ENCODE measurements around the gene POC5. TPM values are rescaled to one million over a fixed set of nuclear protein-coding genes. Genes with fewer than 3 reads are reported as not detected.

The POC5 gene
- polyA plus RNA-seq, 2 of the 4 experiments (the other 2 are of a cell fraction) = 12.7 to 26.2 TPM

DNA sequence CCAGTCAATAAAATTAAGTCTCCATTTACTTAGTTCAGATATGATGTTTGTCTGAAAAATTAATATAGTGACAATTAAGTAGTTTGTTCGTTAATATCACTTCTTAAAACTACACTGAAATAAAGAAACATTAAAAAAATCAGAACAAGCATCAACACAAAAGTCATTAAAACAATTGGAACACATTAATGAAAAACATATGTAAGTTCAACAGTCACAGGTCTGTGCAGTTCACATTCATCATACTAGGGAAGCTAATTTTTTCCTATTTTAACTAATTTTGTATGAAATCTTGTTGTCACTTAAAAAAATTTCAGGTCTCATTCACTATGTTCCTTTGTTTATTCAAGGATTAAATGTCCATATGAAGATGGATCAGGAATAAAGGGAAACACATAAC, 22.5 kb downstream of the POC5 start:
- Histone ChIP-seq H3K9me3 (no peaks in the 10 kb centered on the region), H3K27ac (no peak overlapping the region), H3K4me1 (no peaks in the 10 kb centered on the region), H3K4me3 (no peak overlapping the region), H3K4me2 (no peak overlapping the region)
- ATAC-seq = no peak
- CTCF ChIA-PET = no interaction called here
- WGBS (ENCODE audit: missing lambda C conversion rate) = 84% methylated on average over 1 of the region's 1 CpG
- DNase-seq (ENCODE audit: low read depth in 1 of 2, low spot score in 1 of 2) = no peak
- TF ChIP-seq ZC3H11A (IDR thresholded peaks at IDR 0.05) (no peak), HOXB13 (CRISPR knock-in tag; IDR thresholded peaks at IDR 0.05; ENCODE audit: low read depth) (no peak), TP53 (CRISPR knock-in tag; IDR thresholded peaks at IDR 0.05) (no peak), MAFK (IDR thresholded peaks at IDR 0.05; ENCODE audit: partially characterized antibody) (no peak), FOSB (CRISPR knock-in tag; IDR thresholded peaks at IDR 0.05) (no peak), POLR2A (IDR thresholded peaks at IDR 0.05; ENCODE audit: low read length) (no peak), PHF8 (IDR thresholded peaks at IDR 0.05; ENCODE audit: borderline replicate concordance, low read depth) (no peak), ZSCAN20 (CRISPR knock-in tag; IDR thresholded peaks at IDR 0.05) (no peak), RCOR1 (IDR thresholded peaks at IDR 0.05; ENCODE audit: low read depth, low read length) (no peak)
- POLR2A ChIA-PET = no interaction called here
- FAIRE-seq = no peak

DNA sequence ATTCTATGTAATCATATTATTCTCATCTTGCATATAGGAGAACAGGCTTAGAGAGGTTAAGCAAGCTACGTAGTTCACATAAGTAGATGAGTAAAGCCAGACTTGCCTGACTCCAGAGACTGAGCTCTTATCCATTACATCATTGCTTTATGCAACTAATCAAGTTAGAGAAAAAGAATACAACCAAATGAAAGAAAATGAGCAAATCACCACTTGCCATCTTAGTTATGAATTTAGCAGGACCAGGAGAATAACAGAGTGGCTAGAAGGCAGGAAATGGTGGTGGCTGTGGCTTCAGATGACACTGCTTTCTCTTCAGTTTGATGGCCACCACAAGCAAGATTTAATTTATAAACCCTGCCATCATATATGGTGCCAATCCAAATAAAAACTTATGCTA, 26.6 kb downstream of the POC5 start:
- TF ChIP-seq, protein P1, sequence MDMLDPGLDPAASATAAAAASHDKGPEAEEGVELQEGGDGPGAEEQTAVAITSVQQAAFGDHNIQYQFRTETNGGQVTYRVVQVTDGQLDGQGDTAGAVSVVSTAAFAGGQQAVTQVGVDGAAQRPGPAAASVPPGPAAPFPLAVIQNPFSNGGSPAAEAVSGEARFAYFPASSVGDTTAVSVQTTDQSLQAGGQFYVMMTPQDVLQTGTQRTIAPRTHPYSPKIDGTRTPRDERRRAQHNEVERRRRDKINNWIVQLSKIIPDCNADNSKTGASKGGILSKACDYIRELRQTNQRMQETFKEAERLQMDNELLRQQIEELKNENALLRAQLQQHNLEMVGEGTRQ (IDR thresholded peaks at IDR 0.05) = no peak
- TF ChIP-seq, protein P2, sequence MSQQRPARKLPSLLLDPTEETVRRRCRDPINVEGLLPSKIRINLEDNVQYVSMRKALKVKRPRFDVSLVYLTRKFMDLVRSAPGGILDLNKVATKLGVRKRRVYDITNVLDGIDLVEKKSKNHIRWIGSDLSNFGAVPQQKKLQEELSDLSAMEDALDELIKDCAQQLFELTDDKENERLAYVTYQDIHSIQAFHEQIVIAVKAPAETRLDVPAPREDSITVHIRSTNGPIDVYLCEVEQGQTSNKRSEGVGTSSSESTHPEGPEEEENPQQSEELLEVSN (IDR thresholded peaks at IDR 0.05; ENCODE audit: borderline replicate concordance, low read depth) = no peak
- TF ChIP-seq SMC3 (IDR thresholded peaks at IDR 0.05) (no peak), ZNF302 (CRISPR knock-in tag; IDR thresholded peaks at IDR 0.05) (no peak), HDAC2 (IDR thresholded peaks at IDR 0.05) (no peak), RCOR1 (IDR thresholded peaks at IDR 0.05; ENCODE audit: low read depth, low read length) (no peak), MYC (IDR thresholded peaks at IDR 0.05; ENCODE audit: borderline replicate concordance, low read length) (no peak), PHF8 (IDR thresholded peaks at IDR 0.05; ENCODE audit: borderline replicate concordance, low read depth) (no peak), RAD21 (conservative IDR thresholded peaks at IDR 0.05 in 1 of 2, IDR thresholded peaks at IDR 0.05 in 1 of 2) (no peak)
- TF ChIP-seq, protein P3, sequence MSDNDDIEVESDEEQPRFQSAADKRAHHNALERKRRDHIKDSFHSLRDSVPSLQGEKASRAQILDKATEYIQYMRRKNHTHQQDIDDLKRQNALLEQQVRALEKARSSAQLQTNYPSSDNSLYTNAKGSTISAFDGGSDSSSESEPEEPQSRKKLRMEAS (IDR thresholded peaks at IDR 0.05) = no peak
- TF ChIP-seq, protein P4, sequence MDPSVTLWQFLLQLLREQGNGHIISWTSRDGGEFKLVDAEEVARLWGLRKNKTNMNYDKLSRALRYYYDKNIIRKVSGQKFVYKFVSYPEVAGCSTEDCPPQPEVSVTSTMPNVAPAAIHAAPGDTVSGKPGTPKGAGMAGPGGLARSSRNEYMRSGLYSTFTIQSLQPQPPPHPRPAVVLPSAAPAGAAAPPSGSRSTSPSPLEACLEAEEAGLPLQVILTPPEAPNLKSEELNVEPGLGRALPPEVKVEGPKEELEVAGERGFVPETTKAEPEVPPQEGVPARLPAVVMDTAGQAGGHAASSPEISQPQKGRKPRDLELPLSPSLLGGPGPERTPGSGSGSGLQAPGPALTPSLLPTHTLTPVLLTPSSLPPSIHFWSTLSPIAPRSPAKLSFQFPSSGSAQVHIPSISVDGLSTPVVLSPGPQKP (IDR thresholded peaks at IDR 0.05; ENCODE audit: low read depth, low read length) = no peak
- 95% methylated on average over 1 of the region's 1 CpG for WGBS (ENCODE audit: missing lambda C conversion rate)
- CTCF ChIA-PET = interaction anchor here (0.6 to 2.6 kb wide), 3 partner anchors 9 to 454 kb away, joined by 3 to 13 read pairs (median 4); partner anchors contain the start of gene ANKRD31
- POLR2A ChIA-PET = no interaction called here
- 0 out of 3 replicates have a peak, but pooled peaks cover 4% of the 10 kb centered on the region for H3K4me1 ChIP-seq
- H3K9me3 ChIP-seq = no peaks in the 10 kb centered on the region
- H3K4me2 ChIP-seq = no peak overlapping the region
- no peak for FAIRE-seq
- no peak for ATAC-seq
- H3K4me3 ChIP-seq = no peak overlapping the region
- no peak overlapping the region for H3K27ac ChIP-seq
- DNase-seq (ENCODE audit: low read depth in 1 of 2, low spot score in 1 of 2) = no peak

DNA sequence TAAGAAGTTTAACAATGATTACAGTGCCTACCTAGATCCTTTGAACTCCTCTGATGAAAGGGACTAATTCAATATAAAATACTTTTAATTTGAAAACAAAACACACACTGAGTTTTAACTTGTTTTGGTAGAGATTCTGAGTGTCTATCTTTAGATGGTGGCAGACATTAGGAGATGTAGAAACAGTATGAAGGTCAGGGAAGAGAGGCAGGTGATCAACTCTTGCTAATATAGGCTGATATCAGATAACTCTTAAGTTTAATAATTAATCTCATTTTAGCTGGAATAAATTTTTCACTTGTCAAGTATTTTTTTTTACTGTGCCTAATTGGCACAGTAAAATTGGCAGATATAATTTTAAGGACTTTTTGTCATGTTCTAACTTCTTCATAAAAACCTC, 30.8 kb downstream of the POC5 start:
- Histone ChIP-seq H3K9me3 (no peaks in the 10 kb centered on the region), H3K27ac (no peak overlapping the region), H3K4me1 (0 out of 3 replicates have a peak, but pooled peaks cover 4% of the 10 kb centered on the region), H3K4me2 (no peak overlapping the region), H3K4me3 (no peak overlapping the region)
- DNase-seq (ENCODE audit: low read depth in 1 of 2, low spot score in 1 of 2) (no peak), FAIRE-seq (no peak), ATAC-seq (no peak)
- ChIA-PET POLR2A (no interaction called here), CTCF (interaction anchor here (0.8 kb wide), 1 partner anchor 450 kb away, joined by 3 read pairs; the partner anchor contains the start of gene ANKRD31)
- TF ChIP-seq RCOR1 (IDR thresholded peaks at IDR 0.05; ENCODE audit: low read depth, low read length) (no peak), KDM1A (IDR thresholded peaks at IDR 0.05; ENCODE audit: low read depth) (no peak), GATA3 (IDR thresholded peaks at IDR 0.05; ENCODE audit: borderline replicate concordance) (no peak), FOSL2 (IDR thresholded peaks at IDR 0.05) (no peak), FOSL2 (CRISPR knock-in tag; IDR thresholded peaks at IDR 0.05) (no peak), RAD21 (conservative IDR thresholded peaks at IDR 0.05 in 1 of 2, IDR thresholded peaks at IDR 0.05 in 1 of 2) (no peak), HEYL (CRISPR knock-in tag; IDR thresholded peaks at IDR 0.05) (no peak), TP53 (CRISPR knock-in tag; IDR thresholded peaks at IDR 0.05) (no peak)
- TF ChIP-seq, protein P5, sequence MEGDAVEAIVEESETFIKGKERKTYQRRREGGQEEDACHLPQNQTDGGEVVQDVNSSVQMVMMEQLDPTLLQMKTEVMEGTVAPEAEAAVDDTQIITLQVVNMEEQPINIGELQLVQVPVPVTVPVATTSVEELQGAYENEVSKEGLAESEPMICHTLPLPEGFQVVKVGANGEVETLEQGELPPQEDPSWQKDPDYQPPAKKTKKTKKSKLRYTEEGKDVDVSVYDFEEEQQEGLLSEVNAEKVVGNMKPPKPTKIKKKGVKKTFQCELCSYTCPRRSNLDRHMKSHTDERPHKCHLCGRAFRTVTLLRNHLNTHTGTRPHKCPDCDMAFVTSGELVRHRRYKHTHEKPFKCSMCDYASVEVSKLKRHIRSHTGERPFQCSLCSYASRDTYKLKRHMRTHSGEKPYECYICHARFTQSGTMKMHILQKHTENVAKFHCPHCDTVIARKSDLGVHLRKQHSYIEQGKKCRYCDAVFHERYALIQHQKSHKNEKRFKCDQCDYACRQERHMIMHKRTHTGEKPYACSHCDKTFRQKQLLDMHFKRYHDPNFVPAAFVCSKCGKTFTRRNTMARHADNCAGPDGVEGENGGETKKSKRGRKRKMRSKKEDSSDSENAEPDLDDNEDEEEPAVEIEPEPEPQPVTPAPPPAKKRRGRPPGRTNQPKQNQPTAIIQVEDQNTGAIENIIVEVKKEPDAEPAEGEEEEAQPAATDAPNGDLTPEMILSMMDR (IDR thresholded peaks at IDR 0.05) = no peak
- TF ChIP-seq, protein P6, sequence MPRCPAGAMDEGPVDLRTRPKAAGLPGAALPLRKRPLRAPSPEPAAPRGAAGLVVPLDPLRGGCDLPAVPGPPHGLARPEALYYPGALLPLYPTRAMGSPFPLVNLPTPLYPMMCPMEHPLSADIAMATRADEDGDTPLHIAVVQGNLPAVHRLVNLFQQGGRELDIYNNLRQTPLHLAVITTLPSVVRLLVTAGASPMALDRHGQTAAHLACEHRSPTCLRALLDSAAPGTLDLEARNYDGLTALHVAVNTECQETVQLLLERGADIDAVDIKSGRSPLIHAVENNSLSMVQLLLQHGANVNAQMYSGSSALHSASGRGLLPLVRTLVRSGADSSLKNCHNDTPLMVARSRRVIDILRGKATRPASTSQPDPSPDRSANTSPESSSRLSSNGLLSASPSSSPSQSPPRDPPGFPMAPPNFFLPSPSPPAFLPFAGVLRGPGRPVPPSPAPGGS (IDR thresholded peaks at IDR 0.05) = no peak
- TF ChIP-seq, protein P7, sequence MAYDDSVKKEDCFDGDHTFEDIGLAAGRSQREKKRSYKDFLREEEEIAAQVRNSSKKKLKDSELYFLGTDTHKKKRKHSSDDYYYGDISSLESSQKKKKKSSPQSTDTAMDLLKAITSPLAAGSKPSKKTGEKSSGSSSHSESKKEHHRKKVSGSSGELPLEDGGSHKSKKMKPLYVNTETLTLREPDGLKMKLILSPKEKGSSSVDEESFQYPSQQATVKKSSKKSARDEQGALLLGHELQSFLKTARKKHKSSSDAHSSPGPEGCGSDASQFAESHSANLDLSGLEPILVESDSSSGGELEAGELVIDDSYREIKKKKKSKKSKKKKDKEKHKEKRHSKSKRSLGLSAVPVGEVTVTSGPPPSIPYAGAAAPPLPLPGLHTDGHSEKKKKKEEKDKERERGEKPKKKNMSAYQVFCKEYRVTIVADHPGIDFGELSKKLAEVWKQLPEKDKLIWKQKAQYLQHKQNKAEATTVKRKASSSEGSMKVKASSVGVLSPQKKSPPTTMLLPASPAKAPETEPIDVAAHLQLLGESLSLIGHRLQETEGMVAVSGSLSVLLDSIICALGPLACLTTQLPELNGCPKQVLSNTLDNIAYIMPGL (CRISPR knock-in tag; IDR thresholded peaks at IDR 0.05; ENCODE audit: borderline replicate concordance) = no peak
